HEK293T (cell line): ENCODE data around the gene TRIM66.

ENCODE experiments used
- ARNT ChIP-seq: fragments of 450-650 bp; IDR thresholded peaks from 2 replicates; pipeline ENCODE4 v1.6.1; 2017; ENCODE audit warnings: mild to moderate bottlenecking
- BHLHE40 ChIP-seq: fragments of 450-650 bp; IDR thresholded peaks from 2 replicates; pipeline ENCODE4 v1.6.1; 2016; ENCODE audit warnings: mild to moderate bottlenecking, moderate library complexity, borderline replicate concordance
- FOXA1 ChIP-seq: fragments of 450-650 bp; IDR thresholded peaks from 2 replicates; pipeline ENCODE4 v1.6.1; 2016; ENCODE audit warnings: mild to moderate bottlenecking
- FOXK2 ChIP-seq: fragments of 450-650 bp; IDR thresholded peaks from 2 replicates; pipeline ENCODE4 v1.6.1; 2016; ENCODE audit warnings: mild to moderate bottlenecking
- FOXM1 ChIP-seq: fragments of 450-650 bp; IDR thresholded peaks from 2 replicates; pipeline ENCODE4 v1.6.1; 2017; ENCODE audit warnings: mild to moderate bottlenecking, borderline replicate concordance
- HDGF ChIP-seq: fragments of 450-650 bp; IDR thresholded peaks from 2 replicates; pipeline ENCODE4 v1.6.1; 2017; ENCODE audit warnings: antibody characterized with exemption, borderline replicate concordance
- L3MBTL2 ChIP-seq: fragments of 450-650 bp; conservative IDR thresholded peaks from 2 replicates; pipeline ENCODE4 v1.6.1; 2016; ENCODE audit warnings: mild to moderate bottlenecking
- LEF1 ChIP-seq: fragments of 450-650 bp; IDR thresholded peaks from 2 replicates; pipeline ENCODE4 v1.6.1; 2017; ENCODE audit warnings: mild to moderate bottlenecking, borderline replicate concordance
- NFRKB ChIP-seq: fragments of 450-650 bp; IDR thresholded peaks from 2 replicates; pipeline ENCODE4 v1.6.1; 2016; ENCODE audit warnings: mild to moderate bottlenecking, moderate library complexity
- PKNOX1 ChIP-seq: fragments of 450-650 bp; IDR thresholded peaks from 2 replicates; pipeline ENCODE4 v1.6.1; 2016
- SP1 ChIP-seq: fragments of 450-650 bp; IDR thresholded peaks from 2 replicates; pipeline ENCODE4 v1.6.1; 2017
- SUZ12 ChIP-seq: fragments of 450-650 bp; IDR thresholded peaks from 2 replicates; pipeline ENCODE4 v1.6.1; 2016; ENCODE audit warnings: mild to moderate bottlenecking
- ZNF384 ChIP-seq: fragments of 450-650 bp; IDR thresholded peaks from 2 replicates; pipeline ENCODE4 v1.6.1; 2016

GRCh38 chr11:8706673-8707432 is 24.4 kb upstream of the TRIM66 start:
- TF ChIP-seq PKNOX1 (no peak), ARNT (no peak), LEF1 (no peak), FOXA1 (no peak), ZNF384 (no peak), BHLHE40 (no peak), L3MBTL2 (no peak), NFRKB (no peak), FOXM1 (no peak), HDGF (no peak), FOXK2 (no peak), SP1 (no peak), SUZ12 (no peak)
